Measurements from ENCODE around the gene GATAD2A.
"Not testable (repeated sequence)": the region's sequence is repeated elsewhere in the genome, so short reads cannot be mapped to it uniquely, and the experiment has no call there.

Gene GATAD2A

GRCh38 chr19:19404879-19405860 is at the start of gene GATAD2A:
Gene GATAD2A, plus strand, starts transcription at chr19:19405675. Its CDS starts 59,671 bp downstream, at chr19:19465346.
- in situ Hi-C loops (cut with MboI; ENCODE audit: low sequenced_read_pairs), result no loop called here

- in situ Hi-C loops (cut with MboI; ENCODE audit: low sequenced_read_pairs), result loop anchor here (10.0 to 25.0 kb wide), 2 partner anchors 281 to 302 kb away; partner anchors contain the start of genes GMIP and LPAR2
Measured at GRCh38 chr19:19356500-19356899, 49.0 kb upstream of the GATAD2A start.

- in situ Hi-C loops (cut with MboI; ENCODE audit: low sequenced_read_pairs), result loop anchor here (10.0 to 25.0 kb wide), 2 partner anchors 280 to 302 kb away; partner anchors contain the start of genes GMIP and LPAR2
Measured at GRCh38 chr19:19356901-19357566, 48.4 kb upstream of the GATAD2A start.

GRCh38 chr19:19361075-19361594 is 44.3 kb upstream of the GATAD2A start:
- in situ Hi-C loops (cut with MboI; ENCODE audit: low sequenced_read_pairs), result loop anchor here (25.0 kb wide), 1 partner anchor 276 kb away; the partner anchor contains the start of genes GMIP and LPAR2

- in situ Hi-C loops (cut with MboI; ENCODE audit: low sequenced_read_pairs), result loop anchor here (25.0 kb wide), 1 partner anchor 275 kb away; the partner anchor contains the start of genes GMIP and LPAR2
Measured at GRCh38 chr19:19362075-19362474, 43.4 kb upstream of the GATAD2A start.

GRCh38 chr19:19366434-19367396 is 38.8 kb upstream of the GATAD2A start:
- in situ Hi-C loops (cut with MboI; ENCODE audit: low sequenced_read_pairs), result loop anchor here (5.0 to 25.0 kb wide), 2 partner anchors 126 to 271 kb away; partner anchors contain the start of genes GMIP and LPAR2

GRCh38 chr19:19368087-19368486 is 37.4 kb upstream of the GATAD2A start:
- in situ Hi-C loops (cut with MboI; ENCODE audit: low sequenced_read_pairs), result loop anchor here (5.0 to 25.0 kb wide), 2 partner anchors 124 to 269 kb away; partner anchors contain the start of genes GMIP and LPAR2

GRCh38 chr19:19371059-19371458 is 34.4 kb upstream of the GATAD2A start:
- in situ Hi-C loops (cut with MboI; ENCODE audit: low sequenced_read_pairs), result loop anchor here (25.0 kb wide), 1 partner anchor 266 kb away; the partner anchor contains the start of genes GMIP and LPAR2

- in situ Hi-C loops (cut with MboI; ENCODE audit: low sequenced_read_pairs), result loop anchor here (25.0 kb wide), 1 partner anchor 264 kb away; the partner anchor contains the start of genes GMIP and LPAR2
Measured at GRCh38 chr19:19372656-19373416, 32.6 kb upstream of the GATAD2A start.

- in situ Hi-C loops (cut with MboI; ENCODE audit: low sequenced_read_pairs), result no loop called here
Measured at GRCh38 chr19:19379527-19379926, 25.9 kb upstream of the GATAD2A start.

- in situ Hi-C loops (cut with MboI; ENCODE audit: low sequenced_read_pairs), result not testable (repeated sequence)
Measured at GRCh38 chr19:19380316-19380715, 25.2 kb upstream of the GATAD2A start.

- in situ Hi-C loops (cut with MboI; ENCODE audit: low sequenced_read_pairs), result no loop called here
Measured at GRCh38 chr19:19381007-19381926, 24.2 kb upstream of the GATAD2A start.

- in situ Hi-C loops (cut with MboI; ENCODE audit: low sequenced_read_pairs), result no loop called here
Measured at GRCh38 chr19:19382118-19382517, 23.4 kb upstream of the GATAD2A start.

GRCh38 chr19:19384486-19384885 is 21.0 kb upstream of the GATAD2A start:
- in situ Hi-C loops (cut with MboI; ENCODE audit: low sequenced_read_pairs), result no loop called here

GRCh38 chr19:19385131-19385895 is 20.2 kb upstream of the GATAD2A start:
- in situ Hi-C loops (cut with MboI; ENCODE audit: low sequenced_read_pairs), result no loop called here

- in situ Hi-C loops (cut with MboI; ENCODE audit: low sequenced_read_pairs), result no loop called here
Measured at GRCh38 chr19:19385896-19386869, 19.3 kb upstream of the GATAD2A start.

Measured in HL-60/S4 (cell line).